SK-N-SH (cell line): ENCODE measurements around the gene SLC22A5. TPM values are rescaled to one million over a fixed set of nuclear protein-coding genes. Genes with fewer than 3 reads are reported as not detected.

Source experiments
- CHD2 ChIP-seq: fragments of 150-350 bp; IDR thresholded peaks from 2 replicates; pipeline ENCODE4 v1.6.1; 2018; ENCODE audit warnings: low read length; ENCODE audit not compliant: partially characterized antibody
- ELF1 ChIP-seq: IDR thresholded peaks from 2 replicates; pipeline ENCODE4 v1.4.0; 2012
- EP300 ChIP-seq, 2 experiments: IDR thresholded peaks; 2 replicates each; pipeline versions ENCODE4 v1.4.0 to v1.6.1; 2012; ENCODE audit warnings: borderline replicate concordance in 1 of 2, low read depth in 1 of 2, low read length in 1 of 2
- FOXM1 ChIP-seq: IDR thresholded peaks from 2 replicates; pipeline ENCODE4 v1.4.0; 2012; ENCODE audit warnings: low read depth, mild to moderate bottlenecking
- GABPA ChIP-seq: IDR thresholded peaks from 2 replicates; pipeline ENCODE4 v1.4.0; 2012; ENCODE audit warnings: low read depth, mild to moderate bottlenecking
- GATA2 ChIP-seq: sonication (generic); formaldehyde crosslinking; IDR thresholded peaks from 2 replicates; pipeline ENCODE4 v1.5.0; 2020; ENCODE audit warnings: mild to moderate bottlenecking, missing genetic modification reagents
- MEF2A ChIP-seq: IDR thresholded peaks from 2 replicates; pipeline ENCODE4 v1.4.0; 2012; ENCODE audit warnings: low read depth, borderline replicate concordance
- MXI1 ChIP-seq: IDR thresholded peaks from 2 replicates; pipeline ENCODE4 v1.6.1; 2012; ENCODE audit warnings: mild to moderate bottlenecking, low read depth, low read length, improper control_type of control experiment
- NFIC ChIP-seq: IDR thresholded peaks from 2 replicates; pipeline ENCODE4 v1.4.0; 2012; ENCODE audit warnings: borderline replicate concordance
- NRF1 ChIP-seq: IDR thresholded peaks from 2 replicates; pipeline ENCODE4 v1.6.1; 2012; ENCODE audit warnings: low read depth, mild to moderate bottlenecking, low read length
- POLR2AphosphoS5 ChIP-seq: IDR thresholded peaks from 2 replicates; pipeline ENCODE4 v1.6.1; 2012; ENCODE audit warnings: low read depth, low read length
- RCOR1 ChIP-seq: fragments of 150-350 bp; IDR thresholded peaks from 2 replicates; pipeline ENCODE4 v1.6.1; 2017; ENCODE audit warnings: antibody characterized with exemption, low read length
- SMC3 ChIP-seq: IDR thresholded peaks from 2 replicates; pipeline ENCODE4 v1.6.1; 2012; ENCODE audit warnings: low read depth, low read length, improper control_type of control experiment
- TAF1 ChIP-seq: IDR thresholded peaks from 2 replicates; pipeline ENCODE4 v1.6.1; 2012; ENCODE audit warnings: low read depth, mild to moderate bottlenecking, low read length, moderate library complexity, borderline replicate concordance
- TCF12 ChIP-seq: IDR thresholded peaks from 2 replicates; pipeline ENCODE4 v1.4.0; 2012
- TEAD4 ChIP-seq: IDR thresholded peaks from 2 replicates; pipeline ENCODE4 v1.4.0; 2012; ENCODE audit warnings: mild to moderate bottlenecking, borderline replicate concordance; ENCODE audit not compliant: insufficient read depth
- YY1 ChIP-seq: IDR thresholded peaks from 2 replicates; pipeline ENCODE4 v1.4.0; 2012; ENCODE audit warnings: low read depth, mild to moderate bottlenecking
- ZBTB33 ChIP-seq: IDR thresholded peaks from 2 replicates; pipeline ENCODE4 v1.4.0; 2012; ENCODE audit warnings: low read depth, borderline replicate concordance
- polyA plus RNA-seq, 3 experiments: library from polyadenylated mRNA; depleted of rRNA; stranded (reverse); fragments of >200 nt; gene quantifications; 2 replicates each; pipeline ENCODE4 v1.2.3, GENCODE V29; 2012
- TF ChIP-seq, protein P1 (sequence below): fragments of 200-600 bp; sonication (generic); IDR thresholded peaks from 2 replicates; pipeline ENCODE4 v1.6.1; 2017; ENCODE audit warnings: antibody characterized with exemption, mild to moderate bottlenecking, moderate library complexity
- TF ChIP-seq, protein P2 (sequence below): IDR thresholded peaks from 2 replicates; pipeline ENCODE4 v1.4.0; 2012; ENCODE audit warnings: low read depth, borderline replicate concordance

Gene SLC22A5
- polyA plus RNA-seq, 1 of the 3 experiments (the other 2 are of a cell fraction) = 8.3 TPM

DNA sequence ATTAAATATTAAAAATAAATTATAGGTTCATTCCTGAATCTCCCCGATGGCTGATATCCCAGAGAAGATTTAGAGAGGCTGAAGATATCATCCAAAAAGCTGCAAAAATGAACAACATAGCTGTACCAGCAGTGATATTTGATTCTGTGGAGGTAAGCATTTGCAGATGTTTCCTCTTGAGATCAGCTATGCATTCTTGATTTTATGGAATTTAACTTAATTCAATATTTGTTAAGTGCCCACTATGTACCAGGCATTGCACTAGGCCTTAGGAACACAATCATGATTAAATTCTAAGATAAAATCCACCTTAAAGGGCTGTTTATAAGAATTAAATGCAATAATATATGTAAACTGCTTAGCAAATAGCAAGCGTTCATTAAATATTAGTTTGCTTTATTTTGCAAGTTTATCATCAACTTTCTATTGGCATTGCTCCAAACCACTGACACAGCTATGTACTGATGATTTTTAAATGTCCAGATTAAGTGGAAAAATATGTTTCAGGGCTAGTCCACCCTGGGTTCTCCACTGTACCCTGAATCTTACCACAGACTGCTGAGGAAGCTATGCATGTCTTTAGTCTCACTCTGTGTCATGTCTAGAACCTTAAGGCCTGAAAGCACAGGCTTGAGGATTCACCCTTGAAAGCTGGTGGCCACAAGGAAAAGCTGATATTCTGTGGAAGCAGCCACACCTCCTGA lies 42.1 kb upstream of the SLC22A5 start (continued):
- peak; percentile 63; the same call in 1 of the 2 replicates for TF ChIP-seq RCOR1
- TF ChIP-seq TEAD4 = no peak
- no peak for TF ChIP-seq POLR2AphosphoS5
- peak; percentile 80 for TF ChIP-seq TCF12
- no peak for TF ChIP-seq FOXM1
- TF ChIP-seq YY1 = no peak
- TF ChIP-seq SMC3 = no peak
- TF ChIP-seq NRF1 = no peak
- no peak for TF ChIP-seq MXI1
- TF ChIP-seq GATA2 (CRISPR knock-in tag) = no peak
- peak; percentile 68 for TF ChIP-seq NFIC
- TF ChIP-seq MEF2A = no peak
- no peak for TF ChIP-seq ZBTB33
- TF ChIP-seq, protein P1, sequence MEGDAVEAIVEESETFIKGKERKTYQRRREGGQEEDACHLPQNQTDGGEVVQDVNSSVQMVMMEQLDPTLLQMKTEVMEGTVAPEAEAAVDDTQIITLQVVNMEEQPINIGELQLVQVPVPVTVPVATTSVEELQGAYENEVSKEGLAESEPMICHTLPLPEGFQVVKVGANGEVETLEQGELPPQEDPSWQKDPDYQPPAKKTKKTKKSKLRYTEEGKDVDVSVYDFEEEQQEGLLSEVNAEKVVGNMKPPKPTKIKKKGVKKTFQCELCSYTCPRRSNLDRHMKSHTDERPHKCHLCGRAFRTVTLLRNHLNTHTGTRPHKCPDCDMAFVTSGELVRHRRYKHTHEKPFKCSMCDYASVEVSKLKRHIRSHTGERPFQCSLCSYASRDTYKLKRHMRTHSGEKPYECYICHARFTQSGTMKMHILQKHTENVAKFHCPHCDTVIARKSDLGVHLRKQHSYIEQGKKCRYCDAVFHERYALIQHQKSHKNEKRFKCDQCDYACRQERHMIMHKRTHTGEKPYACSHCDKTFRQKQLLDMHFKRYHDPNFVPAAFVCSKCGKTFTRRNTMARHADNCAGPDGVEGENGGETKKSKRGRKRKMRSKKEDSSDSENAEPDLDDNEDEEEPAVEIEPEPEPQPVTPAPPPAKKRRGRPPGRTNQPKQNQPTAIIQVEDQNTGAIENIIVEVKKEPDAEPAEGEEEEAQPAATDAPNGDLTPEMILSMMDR = no peak
- TF ChIP-seq TAF1 = no peak
- no peak for TF ChIP-seq ELF1
- TF ChIP-seq CHD2 = peak; percentile 8
- TF ChIP-seq EP300 (IDR thresholded peaks at IDR 0.05; ENCODE audit: borderline replicate concordance in 1 of 2, low read depth in 1 of 2, low read length in 1 of 2) = 0 out of 4 replicates have a peak, but pooled peaks of 1 of the 2 experiments have one; percentile 9
- TF ChIP-seq, protein P2, sequence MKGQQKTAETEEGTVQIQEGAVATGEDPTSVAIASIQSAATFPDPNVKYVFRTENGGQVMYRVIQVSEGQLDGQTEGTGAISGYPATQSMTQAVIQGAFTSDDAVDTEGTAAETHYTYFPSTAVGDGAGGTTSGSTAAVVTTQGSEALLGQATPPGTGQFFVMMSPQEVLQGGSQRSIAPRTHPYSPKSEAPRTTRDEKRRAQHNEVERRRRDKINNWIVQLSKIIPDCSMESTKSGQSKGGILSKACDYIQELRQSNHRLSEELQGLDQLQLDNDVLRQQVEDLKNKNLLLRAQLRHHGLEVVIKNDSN = no peak
- no peak for TF ChIP-seq GABPA
